GM12864 (cell line): Measurements from ENCODE around the gene ACTN2.

Source experiments
- DNase-seq: peaks from one replicate; pipeline ENCODE4 v3.0.0-alpha.2; 2011; ENCODE audit warnings: low read depth
- H3K4me3 ChIP-seq: 2 replicates; pipeline ENCODE4 v1.5.1; 2011; ENCODE audit warnings: mild to moderate bottlenecking, low read depth, low read length, control low read depth
- TF ChIP-seq, protein P1 (sequence below): IDR thresholded peaks from 2 replicates; pipeline ENCODE4 v1.5.1; 2011; ENCODE audit warnings: low read depth, mild to moderate bottlenecking, moderate library complexity, low read length, control low read depth, inconsistent platforms; ENCODE audit errors: missing control alignments

The ACTN2 gene

GRCh38 chr1:236733653-236734052, 47.4 kb downstream of the ACTN2 start:
- no peak for DNase-seq
- TF ChIP-seq, protein P1, sequence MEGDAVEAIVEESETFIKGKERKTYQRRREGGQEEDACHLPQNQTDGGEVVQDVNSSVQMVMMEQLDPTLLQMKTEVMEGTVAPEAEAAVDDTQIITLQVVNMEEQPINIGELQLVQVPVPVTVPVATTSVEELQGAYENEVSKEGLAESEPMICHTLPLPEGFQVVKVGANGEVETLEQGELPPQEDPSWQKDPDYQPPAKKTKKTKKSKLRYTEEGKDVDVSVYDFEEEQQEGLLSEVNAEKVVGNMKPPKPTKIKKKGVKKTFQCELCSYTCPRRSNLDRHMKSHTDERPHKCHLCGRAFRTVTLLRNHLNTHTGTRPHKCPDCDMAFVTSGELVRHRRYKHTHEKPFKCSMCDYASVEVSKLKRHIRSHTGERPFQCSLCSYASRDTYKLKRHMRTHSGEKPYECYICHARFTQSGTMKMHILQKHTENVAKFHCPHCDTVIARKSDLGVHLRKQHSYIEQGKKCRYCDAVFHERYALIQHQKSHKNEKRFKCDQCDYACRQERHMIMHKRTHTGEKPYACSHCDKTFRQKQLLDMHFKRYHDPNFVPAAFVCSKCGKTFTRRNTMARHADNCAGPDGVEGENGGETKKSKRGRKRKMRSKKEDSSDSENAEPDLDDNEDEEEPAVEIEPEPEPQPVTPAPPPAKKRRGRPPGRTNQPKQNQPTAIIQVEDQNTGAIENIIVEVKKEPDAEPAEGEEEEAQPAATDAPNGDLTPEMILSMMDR: no peak
- H3K4me3 ChIP-seq: no peak overlapping the region

DNA sequence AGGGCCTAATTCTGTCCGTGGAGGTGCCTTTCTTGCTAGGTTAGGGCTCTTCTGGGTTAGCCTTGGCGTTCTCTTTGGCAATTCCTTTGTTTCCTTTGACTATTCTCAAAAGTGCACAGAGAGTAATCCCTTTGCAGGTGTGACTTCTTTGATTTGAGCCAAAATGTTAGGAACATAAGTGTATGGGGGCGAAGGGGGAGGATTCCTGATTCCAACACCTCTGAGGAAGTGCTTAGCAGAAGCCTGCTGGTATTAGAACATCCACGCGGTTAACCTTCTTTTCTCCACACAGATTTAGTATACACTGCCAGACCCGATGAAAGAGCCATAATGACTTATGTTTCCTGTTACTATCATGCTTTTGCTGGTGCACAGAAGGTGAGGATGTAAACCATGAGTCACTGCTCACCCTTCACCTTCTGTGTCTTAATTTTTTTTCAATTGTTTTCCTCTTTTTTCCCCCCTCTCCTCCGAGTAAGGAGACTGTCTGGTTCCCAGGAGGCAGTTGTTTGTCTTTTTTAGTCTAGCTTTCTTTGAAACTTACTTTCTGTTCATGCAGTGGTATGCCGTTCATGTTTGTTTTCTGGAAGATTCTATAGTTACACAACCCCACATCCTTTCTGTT, 48.0 kb downstream of the ACTN2 start:
- no peak overlapping the region for H3K4me3 ChIP-seq
- TF ChIP-seq, protein P1: no peak
- DNase-seq: no peak

DNA sequence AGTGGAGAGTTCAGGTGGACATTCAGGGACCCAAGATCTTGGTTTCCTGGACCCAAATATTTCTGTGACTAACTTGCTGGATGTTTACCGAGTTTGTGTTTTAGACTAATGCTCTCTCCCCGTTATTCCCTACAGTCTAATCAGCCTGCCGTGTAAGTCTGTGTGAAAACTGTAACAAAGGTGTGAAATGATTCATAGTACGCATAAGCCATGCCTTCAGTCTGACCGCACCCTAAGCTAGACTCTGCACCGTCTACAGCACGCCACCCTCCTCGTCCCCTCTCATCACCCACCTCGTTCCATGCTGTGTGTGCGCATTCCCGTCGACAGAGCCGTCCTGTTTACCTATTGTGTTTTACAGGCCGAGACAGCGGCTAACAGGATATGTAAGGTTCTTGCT, 50.5 kb downstream of the ACTN2 start:
- TF ChIP-seq, protein P1: no peak
- H3K4me3 ChIP-seq: no peak overlapping the region
- no peak for DNase-seq

DNA sequence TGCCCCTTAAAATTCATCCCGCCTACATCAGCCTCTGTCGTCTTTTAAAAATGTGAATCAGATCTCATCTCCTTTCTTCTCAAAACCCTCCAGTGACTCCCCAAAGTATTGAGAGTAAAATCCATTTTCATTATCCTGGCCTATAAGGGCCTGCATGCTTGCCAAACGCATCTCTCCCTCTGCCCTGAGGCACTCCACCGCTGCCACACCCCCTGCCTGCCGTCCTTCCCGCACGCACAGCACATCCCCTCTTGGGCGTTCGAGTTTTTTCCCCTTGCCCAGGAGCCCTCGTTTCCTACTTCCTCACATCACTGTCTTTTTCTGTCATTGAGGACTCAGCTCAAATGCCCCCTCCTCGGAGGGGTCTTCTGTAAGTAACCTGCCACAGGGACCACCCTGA, 55.5 kb downstream of the ACTN2 start:
- H3K4me3 ChIP-seq: no peak overlapping the region
- no peak for DNase-seq
- TF ChIP-seq, protein P1: no peak

- H3K4me3 ChIP-seq: no peak overlapping the region
- no peak for DNase-seq
- TF ChIP-seq, protein P1: no peak
Observed at GRCh38 chr1:236742421-236743160, 56.3 kb downstream of the ACTN2 start.

GRCh38 chr1:236744533-236744932, 58.2 kb downstream of the ACTN2 start:
- no peak for DNase-seq
- H3K4me3 ChIP-seq: no peak overlapping the region
- TF ChIP-seq, protein P1: no peak

- no peak for DNase-seq
- TF ChIP-seq, protein P1: no peak
- no peak overlapping the region for H3K4me3 ChIP-seq
Observed at GRCh38 chr1:236746785-236747184, 60.5 kb downstream of the ACTN2 start.
